HG03097 (cell line): Measurements from ENCODE around the gene BCL2A1.
"Not testable (repeated sequence)": the region's sequence is repeated elsewhere in the genome, so short reads cannot be mapped to it uniquely, and the experiment has no call there.

ENCODE experiments used
- ATAC-seq: cut with Tn5 transposase; IDR thresholded peaks from one replicate; pipeline ENCODE4 v1.9.1; 2021; ENCODE audit not compliant: unreplicated experiment, low FRiP score

The BCL2A1 gene

GRCh38 chr15:79926116-79926515, 44.9 kb downstream of the BCL2A1 start:
- not testable (repeated sequence) for ATAC-seq

GRCh38 chr15:79924379-79924778, 46.6 kb downstream of the BCL2A1 start:
- no peak for ATAC-seq

GRCh38 chr15:79923515-79924169, 47.4 kb downstream of the BCL2A1 start:
- peak; percentile 95 for ATAC-seq

GRCh38 chr15:79923079-79923514, 47.9 kb downstream of the BCL2A1 start:
- ATAC-seq = peak; percentile 41

GRCh38 chr15:79922512-79923078, 48.4 kb downstream of the BCL2A1 start:
- peak; percentile 6 for ATAC-seq

- no peak for ATAC-seq
Measured at GRCh38 chr15:79919749-79920511, 51.1 kb downstream of the BCL2A1 start.

GRCh38 chr15:79919090-79919748, 51.8 kb downstream of the BCL2A1 start:
- ATAC-seq = no peak

GRCh38 chr15:79918278-79918677, 52.7 kb downstream of the BCL2A1 start:
- no peak for ATAC-seq

- ATAC-seq = no peak
Measured at GRCh38 chr15:79916502-79917132, 54.4 kb downstream of the BCL2A1 start.

GRCh38 chr15:79915776-79916501, 55.1 kb downstream of the BCL2A1 start:
- ATAC-seq = not testable (repeated sequence)

GRCh38 chr15:79914728-79915127, 56.3 kb downstream of the BCL2A1 start:
- ATAC-seq = no peak
